Measurements from ENCODE around the gene NPIPB12. TPM values are rescaled to one million over a fixed set of nuclear protein-coding genes. Genes with fewer than 3 reads are reported as not detected.

The NPIPB12 gene
- 18.6 TPM for total RNA-seq

DNA sequence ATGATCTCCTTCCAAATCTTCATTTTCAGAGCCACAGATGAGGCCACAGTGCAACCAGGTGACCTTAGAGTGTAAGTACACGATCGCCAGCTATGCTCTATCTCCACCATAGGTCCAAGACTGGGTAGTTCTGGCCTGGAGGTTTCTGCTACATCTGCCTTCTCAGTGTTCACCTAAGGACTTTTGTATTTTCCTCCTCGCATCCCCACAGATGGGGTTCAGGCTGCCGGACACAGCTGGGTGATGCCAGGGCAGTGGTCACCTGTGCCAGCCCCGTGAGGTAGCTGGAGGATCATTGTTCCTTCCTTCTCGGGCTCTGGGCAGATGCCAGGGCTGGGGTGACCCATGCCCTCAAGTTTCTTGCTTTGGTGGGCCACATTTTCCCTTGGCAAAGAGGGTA lies at the start of gene NPIPB12:
Gene NPIPB12, minus strand, starts transcription at position 101 of the 400 bp plus-strand sequence.

DNA sequence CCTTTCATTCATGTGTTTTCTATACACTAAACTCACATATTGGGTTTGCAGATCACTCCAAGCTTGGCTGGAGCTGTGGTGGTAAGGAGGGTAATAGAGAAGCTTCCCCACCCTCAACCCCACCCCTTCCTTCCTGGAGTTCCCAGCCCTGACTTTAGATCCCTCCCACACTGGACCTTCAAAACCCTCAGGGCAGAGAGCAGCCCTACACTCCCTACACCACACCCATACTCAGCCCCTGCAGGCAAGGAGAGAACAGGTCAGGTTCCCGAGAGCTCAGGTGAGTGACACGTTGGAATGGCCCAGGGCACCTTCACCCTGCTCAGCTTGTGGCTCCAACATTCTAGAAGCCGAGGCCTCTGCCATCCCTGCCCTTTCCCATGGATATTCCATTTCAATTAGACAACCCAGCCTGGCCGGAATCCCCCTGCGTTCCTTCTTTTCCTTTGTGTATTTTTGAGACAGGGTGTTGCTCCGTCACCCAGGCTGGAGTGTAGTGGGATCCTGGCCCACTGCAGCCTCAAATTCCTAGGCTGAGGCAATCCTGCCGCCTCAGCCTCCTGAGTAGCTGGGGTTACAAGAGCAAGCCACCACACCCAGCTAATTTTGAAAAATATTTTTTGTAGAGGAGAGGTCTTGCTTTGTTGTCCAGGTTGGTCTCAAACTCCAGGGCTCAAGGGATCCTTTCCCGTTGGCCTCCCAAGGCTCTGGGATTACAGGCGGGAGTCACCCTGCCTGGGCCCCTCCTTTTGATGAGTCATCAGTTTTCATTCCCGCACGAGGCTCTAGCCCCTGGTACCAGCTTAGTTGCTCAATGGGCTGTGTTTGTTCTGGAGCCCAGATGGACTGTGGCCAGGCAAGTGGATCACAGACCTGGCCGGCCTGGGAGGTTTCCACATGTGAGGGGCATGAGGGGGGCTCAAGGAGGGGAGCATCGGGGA lies 46.2 kb downstream of the NPIPB12 start, which contains the start of gene SULT1A4:
Gene SULT1A4, plus strand, starts transcription at position 208 of the 941 bp plus-strand sequence. CDS start 1,473 bp downstream, outside the sequence.

DNA sequence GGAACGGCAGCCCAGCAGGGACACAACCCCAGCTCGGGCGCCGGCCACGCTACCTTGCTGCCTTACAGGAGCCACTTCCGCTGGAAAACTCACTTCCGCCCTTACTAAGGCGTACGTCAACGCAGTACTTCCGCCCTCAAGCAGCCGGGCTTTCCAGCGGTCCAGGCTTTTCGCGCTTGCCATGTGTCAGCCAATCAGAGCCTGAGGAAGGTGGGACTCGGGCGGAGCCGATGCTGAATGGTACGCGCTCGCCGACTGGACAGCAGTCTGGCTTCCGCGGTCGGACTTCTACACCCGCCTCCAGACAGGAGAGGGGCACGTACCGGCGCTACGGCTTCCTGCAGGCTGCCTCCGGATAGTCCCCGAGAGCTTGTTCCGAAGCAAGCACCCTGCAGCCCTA lies 51.9 kb downstream of the NPIPB12 start, which contains the start of the genes BOLA2 and SLX1B:
Gene BOLA2, minus strand, starts transcription at position 83 of the 400 bp plus-strand sequence. CDS start 98 bp downstream, outside the sequence.
Gene SLX1B, plus strand, starts transcription at position 265 of the 400 bp plus-strand sequence.

Small RNA genes lying within 50 kb of the gene (small RNA-seq; reads per million reads assigned to genes)
- gene AC133555.2 (ENCODE audit: low replicate concordance): not detected

Other genes starting within 250 kb of the NPIPB12 start
- gene NPIPB11, start 99.7 kb downstream of the NPIPB12 start, total RNA-seq: 4.0 TPM
- 9.0 TPM for gene BOLA2, start 52.1 kb downstream of the NPIPB12 start, total RNA-seq
- 17.0 TPM for gene SLX1B, start 51.9 kb downstream of the NPIPB12 start, total RNA-seq
- 0.88 TPM for gene SULT1A4, start 46.5 kb downstream of the NPIPB12 start, total RNA-seq
- 7.0 TPM for gene SPN, start 156.8 kb upstream of the NPIPB12 start, total RNA-seq
- 86.2 TPM for gene QPRT, start 172.8 kb upstream of the NPIPB12 start, total RNA-seq
- gene C16orf54, start 239.6 kb upstream of the NPIPB12 start, total RNA-seq: 1.4 TPM